Stomach (tissue), 9 donors: ENCODE results near the gene NEMP1. TPM values are rescaled to one million over a fixed set of nuclear protein-coding genes. Genes with fewer than 3 reads are reported as not detected.

Source experiments
- DNase-seq, 2 donors: peaks; one replicate each; pipeline versions ENCODE4 v3.0.0 to v3.0.0-alpha.2; 2013 to 2019
- H3K27ac ChIP-seq, 5 donors: fragments of 200-600 bp in 4 of 5; sonication (generic) in 4 of 5; one replicate each; pipeline ENCODE4 v1.5.1; 2013 to 2019; ENCODE audit warnings: mild to moderate bottlenecking in 1 of 5, moderate library complexity in 1 of 5
- H3K27me3 ChIP-seq, 3 donors: fragments of 200-600 bp; sonication (generic); one replicate each; pipeline ENCODE4 v1.5.1; 2017 to 2019; ENCODE audit warnings: mixed run types in 1 of 3
- H3K36me3 ChIP-seq, 4 donors: fragments of 200-600 bp; sonication (generic); 1 replicate in 3 of 4; 2 replicates in 1 of 4; pipeline ENCODE4 v1.5.1; 2016 to 2019
- H3K4me1 ChIP-seq, 4 donors: fragments of 200-600 bp; sonication (generic); one replicate each; pipeline ENCODE4 v1.5.1; 2016 to 2019
- H3K4me3 ChIP-seq, 4 donors: fragments of 200-600 bp; sonication (generic) in 3 of 4; one replicate each; pipeline ENCODE4 v1.5.1; 2016 to 2019; ENCODE audit warnings: mild to moderate bottlenecking in 1 of 4
- H3K9me3 ChIP-seq, 4 donors: fragments of 200-600 bp; sonication (generic); one replicate each; pipeline ENCODE4 v1.5.1; 2016 to 2019
- EP300 ChIP-seq: sonication (generic); formaldehyde crosslinking; IDR thresholded peaks from one replicate; pipeline ENCODE4 v1.6.1; 2017; ENCODE audit warnings: antibody characterized with exemption
- POLR2A ChIP-seq, 4 donors: fragments of 450-650 bp; IDR thresholded peaks; one replicate each; pipeline ENCODE4 v1.6.1; 2016; ENCODE audit warnings: antibody characterized with exemption in 4 of 4, control low read depth in 2 of 4, mild to moderate bottlenecking in 1 of 4, moderate library complexity in 1 of 4
- POLR2AphosphoS5 ChIP-seq, 3 donors: sonication (generic); formaldehyde crosslinking; IDR thresholded peaks; one replicate each; pipeline ENCODE4 v1.6.1; 2016; ENCODE audit warnings: antibody characterized with exemption in 3 of 3
- WGBS, 5 donors: extraction: QIAGEN DNeasy Blood & Tissue Kit in 3 of 5; methylation state at CpG; one replicate each; pipeline versions ENCODE4 v1.1.5 to v1.1.7; 2013 to 2018; 5-methylcytosine and 5-hydroxymethylcytosine counted together
- intact Hi-C: fragments of 100-400 bp; cut with DNase I; formaldehyde crosslinking; loops from one replicate; pipeline ENCODE4 v1.15.1; 2023; ENCODE audit warnings: low total_unique reads
- polyA plus RNA-seq, 3 donors: library from polyadenylated mRNA; stranded (reverse); fragments of 200-250 nt; gene quantifications; one replicate each; pipeline ENCODE4 v1.2.3, GENCODE V29; 2013
- total RNA-seq, 5 donors: library from RNA; depleted of rRNA; stranded (reverse); fragments of >200 nt; gene quantifications; one replicate each; pipeline versions ENCODE4 v1.1.0 to v1.2.3, GENCODE V29; 2014 to 2016
- TF ChIP-seq, protein P1 (sequence below), 7 experiments: fragments of 450-650 bp in 4 of 7; fragments of 200-600 bp in 3 of 7; sonication (generic) in 3 of 7; IDR thresholded peaks; one replicate each; pipeline ENCODE4 v1.5.1; 2016 to 2019; ENCODE audit warnings: antibody characterized with exemption in 7 of 7, control low read depth in 2 of 7, mild to moderate bottlenecking in 1 of 7
- donor health status: healthy with polysubstance abuse.
- donor health status: Bipolar disorder and iron deficiency.
- donor health status: healthy.

The NEMP1 gene
- total and polyA plus RNA-seq, 8 donors = 1.1 to 16.7 (median 2.5) TPM

DNA sequence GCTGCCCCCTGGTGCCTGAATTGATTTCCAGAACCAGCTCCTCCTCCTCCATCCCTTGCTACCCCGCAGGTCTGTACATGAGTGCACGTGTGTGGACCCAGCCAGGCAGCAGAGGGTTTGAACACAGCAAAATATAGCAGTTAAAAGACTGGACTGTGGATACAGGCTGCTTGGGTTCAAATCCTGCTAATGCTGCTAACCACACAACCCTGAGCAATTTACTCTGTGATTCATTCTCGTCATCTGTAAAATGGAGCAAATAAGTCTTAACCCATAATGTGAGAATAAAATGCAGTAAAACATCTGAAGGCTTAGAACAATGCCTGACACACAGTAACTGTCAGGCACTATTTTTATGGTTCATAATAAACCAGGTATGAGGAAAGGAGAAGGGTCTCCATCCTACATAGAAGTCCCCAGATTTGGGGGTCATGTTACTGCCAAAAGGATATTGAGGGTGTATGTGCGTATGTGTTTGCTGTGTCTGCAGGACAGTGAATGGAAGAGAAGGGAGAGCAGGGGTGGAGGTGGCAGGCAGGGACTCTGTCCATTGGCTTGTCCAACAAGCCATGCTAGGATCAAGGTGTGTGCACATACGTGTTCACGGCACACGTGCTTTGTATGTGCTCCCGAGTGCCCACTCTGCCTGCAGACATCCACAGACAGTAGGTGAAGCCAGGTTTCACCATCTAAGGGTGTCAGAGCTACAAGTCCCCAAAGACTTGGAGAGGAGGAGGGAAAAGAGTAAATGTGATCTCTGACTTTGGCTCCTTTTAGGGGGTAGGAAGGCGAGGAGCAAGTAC lies 34.1 kb upstream of the NEMP1 start:
- peaks cover 24 to 42% (median 36%) of the 10 kb centered on the region in 4 donors for H3K4me1 ChIP-seq
- H3K27ac ChIP-seq = peak overlapping the region; percentile 97 to 100 (median 97)
- TF ChIP-seq, protein P1, sequence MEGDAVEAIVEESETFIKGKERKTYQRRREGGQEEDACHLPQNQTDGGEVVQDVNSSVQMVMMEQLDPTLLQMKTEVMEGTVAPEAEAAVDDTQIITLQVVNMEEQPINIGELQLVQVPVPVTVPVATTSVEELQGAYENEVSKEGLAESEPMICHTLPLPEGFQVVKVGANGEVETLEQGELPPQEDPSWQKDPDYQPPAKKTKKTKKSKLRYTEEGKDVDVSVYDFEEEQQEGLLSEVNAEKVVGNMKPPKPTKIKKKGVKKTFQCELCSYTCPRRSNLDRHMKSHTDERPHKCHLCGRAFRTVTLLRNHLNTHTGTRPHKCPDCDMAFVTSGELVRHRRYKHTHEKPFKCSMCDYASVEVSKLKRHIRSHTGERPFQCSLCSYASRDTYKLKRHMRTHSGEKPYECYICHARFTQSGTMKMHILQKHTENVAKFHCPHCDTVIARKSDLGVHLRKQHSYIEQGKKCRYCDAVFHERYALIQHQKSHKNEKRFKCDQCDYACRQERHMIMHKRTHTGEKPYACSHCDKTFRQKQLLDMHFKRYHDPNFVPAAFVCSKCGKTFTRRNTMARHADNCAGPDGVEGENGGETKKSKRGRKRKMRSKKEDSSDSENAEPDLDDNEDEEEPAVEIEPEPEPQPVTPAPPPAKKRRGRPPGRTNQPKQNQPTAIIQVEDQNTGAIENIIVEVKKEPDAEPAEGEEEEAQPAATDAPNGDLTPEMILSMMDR (IDR thresholded peaks at IDR 0.05) = peak in 3 of 7 experiments; percentile 50 to 80 (median 61)
- no peak for TF ChIP-seq EP300
- WGBS, 5 donors = 56 to 67% (median 63%) methylated on average over 9 of the region's 9 CpGs
- no peaks in the 10 kb centered on the region for H3K9me3 ChIP-seq
- H3K36me3 ChIP-seq = peaks cover 0 to 10% (median 4%) of the 10 kb centered on the region in 4 donors
- intact Hi-C loops = loop anchor here (5.0 kb wide), 1 partner anchor 45 kb away; no protein-coding TSS in a partner anchor
- peak overlapping the region; percentile 68 to 85 (median 82) for H3K4me3 ChIP-seq
- peak in 1 of 2 donors; percentile 86 for DNase-seq
- no peaks in the 10 kb centered on the region for H3K27me3 ChIP-seq

DNA sequence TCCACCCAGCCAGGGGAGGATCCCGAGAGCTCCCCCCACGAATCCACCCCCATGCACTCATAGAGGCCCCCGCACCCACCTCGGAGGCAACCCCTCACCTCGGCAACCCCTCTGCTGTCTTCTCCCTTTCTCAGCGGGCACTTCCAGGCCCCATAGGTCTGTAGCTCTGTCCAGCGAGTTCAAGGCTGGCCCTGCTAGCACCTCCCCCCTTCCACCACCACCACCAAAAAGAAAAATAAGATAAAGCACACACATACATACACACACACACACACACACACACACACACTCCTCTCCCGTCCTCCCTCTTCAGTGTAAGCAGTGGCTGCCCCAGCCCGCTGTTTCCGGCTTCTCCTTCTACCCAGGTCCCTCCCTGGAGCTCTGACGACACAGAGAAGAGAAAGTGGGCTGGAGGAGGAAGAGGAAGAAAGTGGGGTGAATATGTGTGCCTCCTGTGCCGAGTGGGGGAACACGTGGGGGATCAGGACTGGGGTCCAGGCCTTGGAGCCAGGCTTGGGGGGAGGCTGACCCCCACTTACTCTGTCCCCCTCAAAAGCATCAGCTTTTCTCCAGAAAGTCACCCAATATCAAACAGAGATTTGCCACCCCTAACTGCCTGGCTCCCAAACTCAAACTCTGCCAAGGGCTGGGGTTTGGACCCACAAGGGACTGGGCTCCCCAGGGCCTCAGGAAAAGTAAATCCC lies 32.6 kb upstream of the NEMP1 start, which contains the start of gene STAT6:
STAT6 (minus strand) TSS at position 332 of the 704 bp plus-strand sequence. CDS start 3,084 bp downstream, outside the sequence.
- peaks cover 10 to 25% (median 19%) of the 10 kb centered on the region in 4 donors for H3K36me3 ChIP-seq
- peak; percentile 87 to 95 for DNase-seq
- peaks cover 26 to 52% (median 47%) of the 10 kb centered on the region in 4 donors for H3K4me1 ChIP-seq
- peak within 1 kb of the TSS; percentile 97 to 100 (median 97) for H3K27ac ChIP-seq
- no peaks in the 10 kb centered on the region for H3K27me3 ChIP-seq
- peak within 1 kb of the TSS; percentile 68 to 85 (median 82) for H3K4me3 ChIP-seq
- intact Hi-C loops = loop anchor here (5.0 kb wide), 1 partner anchor 44 kb away; no protein-coding TSS in a partner anchor
- no peaks in the 10 kb centered on the region for H3K9me3 ChIP-seq
- 0% methylated on average over 12 to 13 of the region's 13 CpGs for WGBS, 5 donors
- TF ChIP-seq EP300 (no peak), POLR2AphosphoS5 (IDR thresholded peaks at IDR 0.05) (peak; percentile 16 to 85 (median 71)), POLR2A (IDR thresholded peaks at IDR 0.05) (peak in 1 of 4 donors; percentile 77)
- TF ChIP-seq, protein P1 (IDR thresholded peaks at IDR 0.05) = no peak

DNA sequence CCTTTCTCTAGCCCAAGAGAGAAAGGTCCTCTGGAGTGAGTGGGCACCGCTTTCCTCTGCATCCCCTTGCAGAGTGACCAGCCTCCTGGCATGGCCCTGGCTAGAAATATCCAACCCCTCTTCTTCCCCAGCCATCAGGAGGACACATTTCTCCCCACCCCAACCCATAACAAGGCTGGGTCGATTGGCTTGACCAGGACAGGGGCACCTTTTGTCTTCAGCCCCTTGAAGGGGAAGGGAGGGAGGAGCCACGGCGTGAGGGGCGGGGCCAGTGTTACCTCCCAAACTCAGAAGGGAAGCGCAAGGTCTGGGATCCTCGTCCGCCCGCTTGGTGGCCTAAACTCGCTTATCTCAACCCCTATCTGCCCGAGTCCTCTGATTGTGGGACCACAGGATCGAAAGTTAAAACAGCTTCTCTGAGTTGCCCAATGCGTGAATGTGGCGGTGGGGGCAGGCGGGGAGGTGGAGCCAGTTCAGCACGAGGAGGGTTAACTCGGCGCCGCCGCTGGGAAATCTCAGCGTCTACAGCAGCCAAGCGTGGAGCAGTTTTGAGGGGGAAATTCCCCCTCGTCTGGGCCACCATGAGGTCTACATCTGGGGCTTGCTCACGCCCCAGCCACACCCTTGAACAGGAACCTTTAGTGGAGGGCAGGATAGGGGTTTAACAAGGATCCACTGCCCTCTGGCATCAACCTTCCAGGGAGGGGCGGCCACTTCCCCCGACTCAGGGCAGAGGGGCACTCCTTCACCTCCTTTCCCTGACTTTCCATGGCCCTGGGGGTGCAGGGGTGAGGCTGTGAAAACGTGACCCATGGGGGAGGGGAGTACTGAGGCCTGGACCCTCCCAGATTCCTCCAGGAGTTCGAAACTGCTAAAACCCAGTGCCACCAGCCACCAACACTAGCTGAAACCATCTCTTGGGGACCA lies 31.8 kb upstream of the NEMP1 start:
- H3K36me3 ChIP-seq = peaks cover 18 to 33% (median 28%) of the 10 kb centered on the region in 4 donors
- H3K4me1 ChIP-seq = peaks cover 26 to 57% (median 48%) of the 10 kb centered on the region in 4 donors
- DNase-seq = peak; percentile 68 to 85
- TF ChIP-seq EP300 = no peak
- TF ChIP-seq POLR2AphosphoS5 (IDR thresholded peaks at IDR 0.05) = peak in 1 of 3 donors; percentile 24
- TF ChIP-seq, protein P1 (IDR thresholded peaks at IDR 0.05) = no peak
- no peak for TF ChIP-seq POLR2A (IDR thresholded peaks at IDR 0.05)
- intact Hi-C loops = loop anchor here (5.0 kb wide), 1 partner anchor 43 kb away; no protein-coding TSS in a partner anchor
- peak overlapping the region; percentile 68 to 85 (median 82) for H3K4me3 ChIP-seq
- peak overlapping the region; percentile 97 to 100 (median 97) for H3K27ac ChIP-seq
- H3K27me3 ChIP-seq = no peaks in the 10 kb centered on the region
- H3K9me3 ChIP-seq = no peaks in the 10 kb centered on the region
- 2 to 3% (median 3%) methylated on average over 26 to 28 of the region's 28 CpGs for WGBS, 5 donors
